8988T (cell line): ENCODE results near the gene RAB22A.
"Not testable (repeated sequence)": the region's sequence is repeated elsewhere in the genome, so short reads cannot be mapped to it uniquely, and the experiment has no call there.

Experiments
- DNase-seq: peaks from one replicate; pipeline ENCODE4 v3.0.0; 2011

RAB22A gene

DNA sequence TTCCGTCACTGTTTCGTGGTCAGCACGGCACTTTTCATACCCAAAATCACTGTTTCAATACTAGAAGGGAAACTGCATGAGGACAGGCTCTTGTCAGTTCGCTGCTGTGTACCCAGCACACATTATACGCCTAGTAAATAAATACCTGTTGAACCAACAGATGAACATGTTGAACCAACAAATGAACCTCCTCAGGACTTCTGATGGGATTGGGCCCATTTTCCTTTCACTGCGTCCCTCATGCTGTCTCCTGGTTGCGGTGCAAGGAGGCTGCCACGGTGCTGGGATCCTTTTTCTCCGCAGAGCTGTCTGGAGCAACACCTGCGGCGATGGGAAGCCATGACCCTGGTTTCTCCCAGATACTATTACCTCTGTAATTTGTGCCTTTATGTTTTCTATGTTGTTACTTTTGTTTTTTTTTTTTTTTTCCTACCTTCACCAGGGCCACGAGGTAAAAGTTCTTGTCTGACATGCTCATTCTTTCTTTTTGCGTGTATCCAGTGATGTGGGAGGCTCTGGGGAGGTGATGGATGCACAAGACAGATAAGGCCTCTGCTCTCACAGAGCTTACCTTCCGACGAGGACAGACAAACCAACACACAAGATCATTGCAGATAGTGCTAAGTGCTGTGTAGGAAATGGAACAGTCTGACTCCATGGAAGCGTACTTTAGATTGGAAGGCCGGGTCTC, 80.6 kb downstream of the RAB22A start:
- DNase-seq, result no peak

- no peak for DNase-seq
Measured at GRCh38 chr20:58390659-58391035, 81.1 kb downstream of the RAB22A start.

- no peak for DNase-seq
Measured at GRCh38 chr20:58392286-58392685, 82.8 kb downstream of the RAB22A start.

DNA sequence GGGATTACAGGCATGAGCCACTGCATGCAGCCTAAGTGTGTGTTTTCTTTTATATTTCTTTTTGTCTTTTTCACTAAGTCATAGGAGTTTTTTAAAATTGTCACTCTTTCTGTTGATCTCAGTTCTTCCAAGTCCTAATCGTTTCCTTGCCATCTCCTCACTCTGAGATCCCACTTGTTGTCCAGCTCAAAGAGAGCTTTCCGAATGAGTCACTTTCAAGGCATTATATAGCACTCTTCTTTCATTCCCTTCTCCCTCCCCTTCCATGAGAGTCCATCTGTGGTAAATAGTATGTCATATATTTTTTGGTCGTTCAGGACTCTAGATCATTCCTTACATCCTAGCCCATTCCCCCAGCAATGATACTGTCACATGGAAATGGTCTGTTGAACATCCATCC, 83.8 kb downstream of the RAB22A start:
- DNase-seq, result no peak

DNA sequence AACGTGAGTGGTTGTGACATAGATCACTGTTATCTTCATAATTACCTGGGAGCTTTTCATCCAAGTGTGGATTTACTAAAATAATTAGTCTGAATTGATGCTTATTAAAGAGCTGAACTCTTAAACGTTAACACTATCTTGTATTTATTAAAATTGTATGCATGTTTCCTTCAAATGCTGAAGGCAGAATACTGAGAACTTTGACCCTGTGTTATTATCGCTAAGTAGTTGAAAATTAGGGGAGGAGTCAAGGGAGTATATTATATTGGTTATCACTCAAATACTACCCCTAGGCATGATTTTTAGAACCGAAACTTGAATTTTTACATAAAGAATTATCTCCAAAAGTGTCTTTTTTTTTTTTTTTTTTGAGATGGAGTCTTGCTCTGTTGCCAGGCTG, 85.3 kb downstream of the RAB22A start:
- DNase-seq, result no peak

DNA sequence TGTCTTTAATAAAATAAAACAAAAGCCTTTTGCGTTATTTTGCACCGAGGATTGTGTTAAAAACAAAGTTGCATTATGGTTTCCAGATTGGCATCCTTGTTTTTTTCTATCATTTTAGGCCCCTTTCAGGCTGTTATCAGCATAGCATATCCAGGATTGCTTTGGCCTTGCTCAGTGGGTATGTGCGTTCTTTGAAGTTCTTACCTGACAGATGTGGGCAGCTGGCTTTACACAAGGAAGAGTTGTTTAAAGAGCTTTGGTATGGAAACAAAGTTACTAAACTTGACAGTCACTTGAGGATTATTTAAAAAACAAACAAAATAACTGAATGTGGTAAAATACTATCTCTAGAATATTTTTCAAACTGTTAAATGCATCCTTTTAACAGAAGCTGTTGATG, 86.1 kb downstream of the RAB22A start:
- no peak for DNase-seq

- DNase-seq, result no peak
Measured at GRCh38 chr20:58397429-58397828, 87.9 kb downstream of the RAB22A start.

DNA sequence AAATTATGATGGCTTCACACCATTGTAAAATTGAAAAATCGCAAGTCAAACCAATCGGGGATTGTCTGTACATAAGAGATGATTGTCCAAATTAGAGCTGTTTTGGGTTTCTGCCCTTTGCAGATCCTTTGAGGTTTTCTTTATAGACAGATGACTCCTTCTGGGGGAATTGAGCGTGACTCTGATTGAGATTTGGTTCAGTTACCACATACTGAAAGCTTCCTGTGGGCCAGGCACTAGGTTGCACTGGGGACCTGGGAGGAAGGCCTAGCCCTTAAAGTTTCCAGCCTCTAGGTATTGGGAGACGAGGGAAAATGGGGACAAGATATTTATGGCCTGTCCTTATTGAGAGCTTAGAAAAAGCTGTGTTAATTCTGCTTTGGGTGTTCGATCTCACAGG, 88.7 kb downstream of the RAB22A start:
- no peak for DNase-seq

- no peak for DNase-seq
Measured at GRCh38 chr20:58399926-58400325, 90.4 kb downstream of the RAB22A start.

- no peak for DNase-seq
Measured at GRCh38 chr20:58401162-58401561, 91.6 kb downstream of the RAB22A start.

DNA sequence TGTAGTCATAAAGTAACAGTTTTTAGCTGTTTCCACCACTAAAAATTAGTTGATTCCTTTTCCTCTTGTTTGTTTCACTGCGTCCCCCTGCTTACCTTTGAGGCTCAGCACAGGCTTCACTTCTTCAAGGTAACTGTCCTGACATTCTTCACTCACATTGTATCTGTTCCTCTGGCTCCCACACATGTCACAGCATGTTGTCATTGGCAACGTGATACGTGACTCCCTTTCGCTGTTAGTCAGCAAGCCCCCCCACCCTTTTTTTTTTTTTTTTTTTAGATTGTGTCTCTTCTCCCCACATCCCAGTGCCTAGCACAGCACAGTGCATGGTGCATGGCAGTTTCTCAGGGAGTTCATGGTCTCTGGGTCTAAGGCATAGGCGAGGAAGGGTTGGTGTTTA, 92.8 kb downstream of the RAB22A start:
- DNase-seq, result no peak

DNA sequence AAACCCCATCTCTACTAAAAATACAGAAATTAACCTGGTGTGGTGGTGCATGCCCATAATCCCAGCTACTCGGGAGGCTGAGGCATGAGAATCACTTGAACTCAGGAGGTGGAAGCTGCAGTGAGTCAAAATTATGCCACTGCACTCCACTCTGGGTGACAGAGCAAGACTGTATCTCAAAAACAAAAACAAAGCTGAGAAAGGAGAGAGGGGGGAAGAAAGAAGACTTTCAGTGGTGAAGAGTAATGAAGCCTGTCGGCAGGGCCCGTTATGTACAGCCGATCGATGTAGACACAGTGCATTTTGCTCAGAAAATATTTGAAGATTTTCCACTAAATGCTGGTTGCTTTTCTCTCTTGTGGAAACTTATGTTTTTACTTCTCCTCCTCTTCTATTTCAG, 93.3 kb downstream of the RAB22A start:
- no peak for DNase-seq

GRCh38 chr20:58403272-58403671, 93.8 kb downstream of the RAB22A start:
- no peak for DNase-seq

DNA sequence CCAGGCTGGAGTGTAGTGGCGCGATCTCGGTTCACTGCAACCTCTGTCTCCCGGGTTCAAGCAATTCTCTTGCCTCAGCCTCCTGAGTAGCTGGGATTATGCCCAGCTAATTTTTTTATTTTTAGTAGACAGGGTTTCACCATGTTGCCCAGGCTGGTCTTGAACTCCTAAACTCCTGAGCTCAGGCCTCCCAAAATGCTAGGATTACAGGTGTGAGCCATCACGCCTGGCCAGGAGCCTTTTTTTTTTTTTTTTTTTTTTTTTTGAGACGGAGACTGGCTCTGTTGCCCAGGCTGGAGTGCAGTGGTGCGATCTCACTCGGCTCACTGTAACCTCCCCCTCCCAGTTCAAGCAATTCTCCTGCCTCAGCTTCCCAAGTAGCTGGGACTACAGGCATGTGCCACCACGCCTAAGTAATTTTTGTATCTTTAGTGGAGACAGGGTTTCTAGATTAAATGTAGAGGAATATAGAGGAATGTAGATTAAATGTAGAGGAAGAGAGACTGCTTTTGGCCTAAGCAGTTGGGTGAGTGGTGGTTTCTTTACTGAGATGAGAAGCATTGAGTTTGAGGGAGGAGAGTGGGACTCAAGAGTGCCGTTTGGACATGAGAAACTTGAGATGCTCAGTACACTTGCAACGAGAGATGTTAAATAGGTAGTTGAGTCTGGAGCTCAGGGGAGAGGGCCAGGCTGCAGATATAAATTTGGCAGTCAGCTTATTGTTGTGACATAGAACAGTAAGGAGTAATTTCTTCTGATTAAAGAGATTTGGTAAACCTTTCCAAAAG, 96.2 kb downstream of the RAB22A start:
- no peak for DNase-seq

DNA sequence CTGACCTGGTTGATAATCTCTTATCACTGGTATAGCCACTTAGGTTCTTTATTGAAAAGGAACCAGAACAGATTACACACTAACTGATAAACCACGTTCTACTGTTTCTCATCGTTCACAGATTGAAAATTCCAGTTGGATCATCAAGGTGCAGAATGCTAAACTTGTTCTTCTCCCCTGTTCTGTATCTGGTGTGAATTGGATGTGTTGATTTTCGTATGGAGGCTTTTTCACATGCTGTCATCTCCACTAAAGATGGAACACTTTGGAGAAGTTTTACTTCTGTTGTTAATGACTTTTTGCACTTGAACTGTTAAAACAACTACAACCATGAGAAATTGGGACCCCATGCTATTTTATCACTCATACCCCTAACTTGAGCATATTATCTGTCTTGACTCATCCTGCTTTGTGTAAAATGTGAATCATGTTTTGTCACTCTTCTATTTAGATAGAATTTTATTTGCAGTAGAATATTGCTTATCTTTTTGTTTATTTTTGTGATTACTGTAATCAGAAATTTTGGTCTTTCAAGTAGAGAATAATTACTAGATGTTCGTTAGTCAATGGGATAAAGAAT, 97.0 kb downstream of the RAB22A start:
- no peak for DNase-seq

- no peak for DNase-seq
Measured at GRCh38 chr20:58407201-58407873, 97.8 kb downstream of the RAB22A start.

DNA sequence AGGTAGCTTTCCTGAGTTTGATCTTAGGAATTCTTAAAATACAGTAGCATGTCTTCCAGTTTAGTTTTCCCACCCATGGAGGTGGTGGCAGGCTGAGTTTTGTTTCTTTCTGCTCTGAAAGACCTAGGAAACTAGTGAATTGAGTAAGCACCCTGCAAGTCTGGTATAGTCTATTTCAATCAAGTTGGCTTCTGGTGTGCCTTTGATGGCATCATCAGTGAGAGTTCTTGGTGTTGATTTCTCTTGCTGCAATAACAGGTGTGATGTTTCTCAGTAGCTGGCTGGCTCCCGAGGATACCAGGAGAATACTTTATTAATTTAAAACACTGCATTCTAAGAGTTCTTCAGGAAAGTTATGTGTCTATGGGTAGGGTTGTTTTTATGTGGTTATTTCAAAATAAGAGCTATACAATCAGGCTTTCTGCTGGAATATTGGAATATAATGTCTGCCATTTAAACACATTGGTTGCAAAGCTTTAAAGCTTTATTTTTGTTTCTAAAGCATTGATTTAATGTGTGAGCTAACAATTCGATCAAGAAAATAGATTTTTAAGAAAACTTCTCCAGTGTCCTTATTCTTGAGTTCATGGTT, 98.5 kb downstream of the RAB22A start:
- no peak for DNase-seq

- no peak for DNase-seq
Measured at GRCh38 chr20:58408603-58409246, 99.2 kb downstream of the RAB22A start.

DNA sequence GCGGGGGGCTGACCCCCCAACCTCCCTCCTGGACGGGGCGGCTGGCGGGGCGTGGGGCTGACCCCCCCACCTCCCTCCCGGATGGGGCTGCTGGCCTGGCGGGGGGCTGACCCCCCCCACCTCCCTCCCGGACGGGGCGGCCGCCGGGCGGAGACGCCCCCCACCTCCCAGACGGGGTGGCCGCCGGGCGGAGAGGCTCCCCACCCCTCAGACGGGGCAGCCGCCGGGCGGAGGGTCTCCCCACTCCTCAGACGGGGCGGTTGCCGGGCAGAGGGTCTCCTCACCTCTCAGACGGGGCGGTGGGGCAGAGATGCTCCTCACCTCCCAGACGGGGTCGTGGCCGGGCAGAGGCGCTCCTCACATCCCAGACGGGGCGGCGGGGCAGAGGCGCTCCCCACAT, 104.7 kb downstream of the RAB22A start:
- DNase-seq, result not testable (repeated sequence)

GRCh38 chr20:58414786-58415185, 105.3 kb downstream of the RAB22A start:
- not testable (repeated sequence) for DNase-seq

- no peak for DNase-seq
Measured at GRCh38 chr20:58416057-58416456, 106.5 kb downstream of the RAB22A start.

GRCh38 chr20:58416835-58417234, 107.3 kb downstream of the RAB22A start:
- DNase-seq, result no peak
